ENCODE data around the gene PLCH1. TPM values are rescaled to one million over a fixed set of nuclear protein-coding genes. Genes with fewer than 3 reads are reported as not detected.

PLCH1 gene
- total and polyA plus RNA-seq, 4 donors, result 0.03 to 1.0 (median 0.22) TPM

DNA sequence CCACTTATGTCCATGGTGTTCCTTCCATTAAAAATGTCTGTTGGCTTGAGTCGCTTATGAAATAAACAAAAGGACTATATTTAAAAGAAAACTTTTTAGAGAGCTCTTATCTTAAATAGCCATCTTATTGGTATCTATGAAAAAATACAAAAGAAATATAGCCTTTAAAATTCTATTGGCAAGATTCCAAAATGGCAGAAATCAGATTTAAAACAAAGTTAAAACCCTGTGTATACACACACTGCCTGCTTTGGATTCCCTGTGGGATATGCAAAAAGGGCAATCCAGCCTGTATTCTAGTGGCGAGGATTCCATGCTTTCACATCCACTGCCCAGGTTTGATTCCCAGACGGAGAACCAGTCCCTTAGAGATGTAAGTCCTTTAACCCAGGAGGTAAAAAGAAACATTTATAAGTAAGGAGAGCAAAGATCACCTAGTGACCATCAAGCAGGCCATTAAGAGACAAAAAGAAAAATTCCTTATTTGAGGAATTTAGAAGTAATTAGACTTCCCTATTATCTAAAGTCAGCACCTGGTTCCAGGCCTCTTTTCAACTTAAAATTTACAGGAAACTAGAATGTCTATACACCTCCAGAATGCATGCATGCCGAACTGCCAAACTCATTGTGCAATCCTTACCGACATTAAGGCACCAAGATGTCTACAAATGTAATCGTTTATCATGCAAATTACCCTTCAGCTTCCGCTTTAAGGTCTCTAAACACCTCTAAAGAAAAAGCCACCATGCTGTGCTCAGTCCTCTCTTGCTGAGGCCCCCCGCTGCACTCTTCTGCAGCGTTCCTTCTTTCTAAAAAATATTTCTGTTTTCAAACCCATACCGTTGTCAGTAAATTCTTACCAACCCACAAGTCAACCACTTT, 381.8 kb downstream of the PLCH1 start:
- peaks cover 0 to 2% (median 0%) of the 10 kb centered on the region in 4 donors for H3K9me3 ChIP-seq (ENCODE audit: control insufficient read depth in 4 of 4, low read length in 3 of 4)
- H3K4me3 ChIP-seq (ENCODE audit: low read depth in 1 of 3, low read length in 3 of 3), result no peak overlapping the region
- no peak for TF ChIP-seq HNF4G (IDR thresholded peaks at IDR 0.05)
- no peak for TF ChIP-seq JUND (IDR thresholded peaks at IDR 0.05)
- TF ChIP-seq FOXA2 (IDR thresholded peaks at IDR 0.05), result no peak
- no peak for TF ChIP-seq SP1 (IDR thresholded peaks at IDR 0.05)
- TF ChIP-seq GABPA (IDR thresholded peaks at IDR 0.05 in 1 of 2, conservative IDR thresholded peaks at IDR 0.05 in 1 of 2), result no peak
- TF ChIP-seq, protein P1, sequence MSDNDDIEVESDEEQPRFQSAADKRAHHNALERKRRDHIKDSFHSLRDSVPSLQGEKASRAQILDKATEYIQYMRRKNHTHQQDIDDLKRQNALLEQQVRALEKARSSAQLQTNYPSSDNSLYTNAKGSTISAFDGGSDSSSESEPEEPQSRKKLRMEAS (IDR thresholded peaks at IDR 0.05), result no peak
- TF ChIP-seq FOXA1 (IDR thresholded peaks at IDR 0.05), result no peak
- TF ChIP-seq RAD21 (IDR thresholded peaks at IDR 0.05), result no peak
- TF ChIP-seq, protein P2, sequence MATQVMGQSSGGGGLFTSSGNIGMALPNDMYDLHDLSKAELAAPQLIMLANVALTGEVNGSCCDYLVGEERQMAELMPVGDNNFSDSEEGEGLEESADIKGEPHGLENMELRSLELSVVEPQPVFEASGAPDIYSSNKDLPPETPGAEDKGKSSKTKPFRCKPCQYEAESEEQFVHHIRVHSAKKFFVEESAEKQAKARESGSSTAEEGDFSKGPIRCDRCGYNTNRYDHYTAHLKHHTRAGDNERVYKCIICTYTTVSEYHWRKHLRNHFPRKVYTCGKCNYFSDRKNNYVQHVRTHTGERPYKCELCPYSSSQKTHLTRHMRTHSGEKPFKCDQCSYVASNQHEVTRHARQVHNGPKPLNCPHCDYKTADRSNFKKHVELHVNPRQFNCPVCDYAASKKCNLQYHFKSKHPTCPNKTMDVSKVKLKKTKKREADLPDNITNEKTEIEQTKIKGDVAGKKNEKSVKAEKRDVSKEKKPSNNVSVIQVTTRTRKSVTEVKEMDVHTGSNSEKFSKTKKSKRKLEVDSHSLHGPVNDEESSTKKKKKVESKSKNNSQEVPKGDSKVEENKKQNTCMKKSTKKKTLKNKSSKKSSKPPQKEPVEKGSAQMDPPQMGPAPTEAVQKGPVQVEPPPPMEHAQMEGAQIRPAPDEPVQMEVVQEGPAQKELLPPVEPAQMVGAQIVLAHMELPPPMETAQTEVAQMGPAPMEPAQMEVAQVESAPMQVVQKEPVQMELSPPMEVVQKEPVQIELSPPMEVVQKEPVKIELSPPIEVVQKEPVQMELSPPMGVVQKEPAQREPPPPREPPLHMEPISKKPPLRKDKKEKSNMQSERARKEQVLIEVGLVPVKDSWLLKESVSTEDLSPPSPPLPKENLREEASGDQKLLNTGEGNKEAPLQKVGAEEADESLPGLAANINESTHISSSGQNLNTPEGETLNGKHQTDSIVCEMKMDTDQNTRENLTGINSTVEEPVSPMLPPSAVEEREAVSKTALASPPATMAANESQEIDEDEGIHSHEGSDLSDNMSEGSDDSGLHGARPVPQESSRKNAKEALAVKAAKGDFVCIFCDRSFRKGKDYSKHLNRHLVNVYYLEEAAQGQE (IDR thresholded peaks at IDR 0.05), result no peak
- no peak for TF ChIP-seq HNF4A (conservative IDR thresholded peaks at IDR 0.05)
- no peak for TF ChIP-seq YY1 (IDR thresholded peaks at IDR 0.05)
- H3K27ac ChIP-seq (ENCODE audit: low read depth in 1 of 2, low read length in 2 of 2), result no peak overlapping the region
- 74% methylated on average over 10 of the region's 10 CpGs for WGBS
- no peaks in the 10 kb centered on the region for H3K36me3 ChIP-seq (ENCODE audit: control insufficient read depth in 4 of 4, insufficient read depth in 3 of 4, low read depth in 1 of 4, low read length in 3 of 4)
- no peak for DNase-seq (ENCODE audit: low spot score)
- H3K4me1 ChIP-seq (ENCODE audit: control insufficient read depth in 4 of 4, insufficient read depth in 4 of 4, low read length in 3 of 4), result peaks cover 0 to 7% (median 2%) of the 10 kb centered on the region in 4 donors
- H3K9ac ChIP-seq (ENCODE audit: low read depth in 1 of 2, low read length in 2 of 2), result no peak overlapping the region
- no peaks in the 10 kb centered on the region for H3K27me3 ChIP-seq (ENCODE audit: control insufficient read depth in 4 of 4, insufficient read depth in 4 of 4, low read length in 3 of 4)

DNA sequence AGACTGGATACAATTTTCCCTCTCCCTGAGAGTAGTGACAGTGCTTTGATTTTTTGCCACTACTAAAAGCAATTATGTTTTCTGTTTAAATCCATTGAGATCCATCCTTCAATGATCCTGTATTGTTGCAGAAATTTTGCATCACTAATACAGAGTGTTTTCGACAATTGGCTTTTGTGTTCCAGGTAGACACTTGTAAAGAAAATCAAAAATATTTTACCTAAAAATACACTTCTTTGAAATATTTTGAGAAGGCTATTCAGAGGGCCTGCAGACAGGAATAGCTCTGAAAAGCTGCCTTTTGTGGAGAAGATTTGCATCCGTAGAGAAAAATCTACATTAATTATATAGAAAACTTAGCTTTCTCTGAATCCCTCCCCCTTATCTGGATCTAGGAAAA, 384.6 kb downstream of the PLCH1 start:
- 96% methylated on average over 2 of the region's 2 CpGs for WGBS
- H3K27ac ChIP-seq (ENCODE audit: low read depth in 1 of 2, low read length in 2 of 2), result no peak overlapping the region
- H3K4me1 ChIP-seq (ENCODE audit: control insufficient read depth in 4 of 4, insufficient read depth in 4 of 4, low read length in 3 of 4), result peaks cover 0 to 7% (median 2%) of the 10 kb centered on the region in 4 donors
- H3K27me3 ChIP-seq (ENCODE audit: control insufficient read depth in 4 of 4, insufficient read depth in 4 of 4, low read length in 3 of 4), result no peaks in the 10 kb centered on the region
- no peak for DNase-seq (ENCODE audit: low spot score)
- TF ChIP-seq JUND (IDR thresholded peaks at IDR 0.05) (no peak), RXRA (IDR thresholded peaks at IDR 0.05) (no peak), HNF4A (conservative IDR thresholded peaks at IDR 0.05) (no peak), HNF4G (IDR thresholded peaks at IDR 0.05) (no peak), SP1 (IDR thresholded peaks at IDR 0.05) (no peak), FOXA2 (IDR thresholded peaks at IDR 0.05) (no peak), YY1 (IDR thresholded peaks at IDR 0.05) (no peak), RAD21 (IDR thresholded peaks at IDR 0.05) (no peak), EGR1 (IDR thresholded peaks at IDR 0.05; ENCODE audit: low read depth in 2 of 2) (no peak)
- TF ChIP-seq, protein P3, sequence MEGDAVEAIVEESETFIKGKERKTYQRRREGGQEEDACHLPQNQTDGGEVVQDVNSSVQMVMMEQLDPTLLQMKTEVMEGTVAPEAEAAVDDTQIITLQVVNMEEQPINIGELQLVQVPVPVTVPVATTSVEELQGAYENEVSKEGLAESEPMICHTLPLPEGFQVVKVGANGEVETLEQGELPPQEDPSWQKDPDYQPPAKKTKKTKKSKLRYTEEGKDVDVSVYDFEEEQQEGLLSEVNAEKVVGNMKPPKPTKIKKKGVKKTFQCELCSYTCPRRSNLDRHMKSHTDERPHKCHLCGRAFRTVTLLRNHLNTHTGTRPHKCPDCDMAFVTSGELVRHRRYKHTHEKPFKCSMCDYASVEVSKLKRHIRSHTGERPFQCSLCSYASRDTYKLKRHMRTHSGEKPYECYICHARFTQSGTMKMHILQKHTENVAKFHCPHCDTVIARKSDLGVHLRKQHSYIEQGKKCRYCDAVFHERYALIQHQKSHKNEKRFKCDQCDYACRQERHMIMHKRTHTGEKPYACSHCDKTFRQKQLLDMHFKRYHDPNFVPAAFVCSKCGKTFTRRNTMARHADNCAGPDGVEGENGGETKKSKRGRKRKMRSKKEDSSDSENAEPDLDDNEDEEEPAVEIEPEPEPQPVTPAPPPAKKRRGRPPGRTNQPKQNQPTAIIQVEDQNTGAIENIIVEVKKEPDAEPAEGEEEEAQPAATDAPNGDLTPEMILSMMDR (IDR thresholded peaks at IDR 0.05; ENCODE audit: low read depth, low read length, missing input control), result no peak
- TF ChIP-seq, protein P4, sequence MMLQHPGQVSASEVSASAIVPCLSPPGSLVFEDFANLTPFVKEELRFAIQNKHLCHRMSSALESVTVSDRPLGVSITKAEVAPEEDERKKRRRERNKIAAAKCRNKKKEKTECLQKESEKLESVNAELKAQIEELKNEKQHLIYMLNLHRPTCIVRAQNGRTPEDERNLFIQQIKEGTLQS (IDR thresholded peaks at IDR 0.05), result no peak
- TF ChIP-seq, protein P1 (IDR thresholded peaks at IDR 0.05), result no peak
- TF ChIP-seq, protein P2 (IDR thresholded peaks at IDR 0.05), result no peak
- H3K9ac ChIP-seq (ENCODE audit: low read depth in 1 of 2, low read length in 2 of 2), result no peak overlapping the region
- H3K36me3 ChIP-seq (ENCODE audit: control insufficient read depth in 4 of 4, insufficient read depth in 3 of 4, low read depth in 1 of 4, low read length in 3 of 4), result no peaks in the 10 kb centered on the region
- H3K9me3 ChIP-seq (ENCODE audit: control insufficient read depth in 4 of 4, low read length in 3 of 4), result peaks cover 0 to under 1% (median 0%) of the 10 kb centered on the region in 4 donors
- H3K4me3 ChIP-seq (ENCODE audit: low read depth in 1 of 3, low read length in 3 of 3), result no peak overlapping the region
